A549 (cell line): ENCODE measurements around the gene SALL1.

Experiments used
- CHD4 ChIP-seq: fragments of 200-600 bp; sonication (generic); IDR thresholded peaks from 2 replicates; pipeline ENCODE4 v1.6.1; 2016; ENCODE audit warnings: antibody characterized with exemption, mild to moderate bottlenecking, borderline replicate concordance
- CTCF ChIP-seq: fragments of >200 bp; sonication (Bioruptor Twin); formaldehyde crosslinking; IDR thresholded peaks from 3 replicates; pipeline ENCODE4 v1.5.1; 2016
- ESRRA ChIP-seq: fragments of 150-350 bp; IDR thresholded peaks from 2 replicates; pipeline ENCODE4 v1.6.1; 2014; ENCODE audit warnings: mild to moderate bottlenecking, low read length, borderline replicate concordance
- HOXB5 ChIP-seq: fragments of 250-450 bp; sonication (Bioruptor Pico); IDR thresholded peaks from 2 replicates; pipeline ENCODE4 v1.5.0; 2020; ENCODE audit warnings: mild to moderate bottlenecking, moderate library complexity
- JUNB ChIP-seq: fragments of >200 bp; sonication (Bioruptor Twin); formaldehyde crosslinking; IDR thresholded peaks from 2 replicates; pipeline ENCODE4 v1.6.1; 2016
- KDM5A ChIP-seq: fragments of 200-600 bp; sonication (generic); IDR thresholded peaks from 2 replicates; pipeline ENCODE4 v1.6.1; 2016; ENCODE audit warnings: antibody characterized with exemption, mild to moderate bottlenecking
- MAFK ChIP-seq: fragments of 450-650 bp; IDR thresholded peaks from 2 replicates; pipeline ENCODE4 v1.6.1; 2014; ENCODE audit not compliant: partially characterized antibody
- POLR2A ChIP-seq: IDR thresholded peaks from 2 replicates; pipeline ENCODE4 v1.6.1; 2012; ENCODE audit warnings: mild to moderate bottlenecking, low read length
- POLR2AphosphoS2 ChIP-seq: conservative IDR thresholded peaks from 2 replicates; pipeline ENCODE4 v1.6.1; 2012; ENCODE audit warnings: low read length, improper control_type of control experiment, inconsistent platforms
- RCOR1 ChIP-seq: fragments of 150-350 bp; IDR thresholded peaks from 2 replicates; pipeline ENCODE4 v1.6.1; 2014; ENCODE audit warnings: antibody characterized with exemption, low read length, low read depth

GRCh38 chr16:51159296-51159695 is 8.2 kb upstream of the SALL1 start:
- TF ChIP-seq POLR2A (no peak), MAFK (no peak), CHD4 (no peak), JUNB (no peak), CTCF (no peak), HOXB5 (CRISPR knock-in tag) (no peak), KDM5A (no peak), RCOR1 (no peak), POLR2AphosphoS2 (no peak), ESRRA (no peak)
